Osteocyte (in vitro differentiated cells): ENCODE measurements around the gene PDGFC. TPM values are rescaled to one million over a fixed set of nuclear protein-coding genes. Genes with fewer than 3 reads are reported as not detected.

ENCODE experiments used
- DNase-seq: peaks from one replicate; pipeline ENCODE4 v3.0.0; 2021; ENCODE audit warnings: mixed read lengths; ENCODE audit not compliant: unreplicated experiment; ENCODE audit errors: extremely low spot score
- H3K27ac Mint-ChIP-seq: one replicate; pipeline ENCODE4 v1.8.0; 2021; ENCODE audit warnings: mild to moderate bottlenecking, mixed read lengths; ENCODE audit not compliant: unreplicated experiment
- H3K27me3 Mint-ChIP-seq: one replicate; pipeline ENCODE4 v1.8.0; 2021; ENCODE audit warnings: mixed read lengths; ENCODE audit not compliant: unreplicated experiment
- H3K36me3 Mint-ChIP-seq: one replicate; pipeline ENCODE4 v1.8.0; 2021; ENCODE audit warnings: mixed read lengths; ENCODE audit not compliant: unreplicated experiment
- H3K4me1 Mint-ChIP-seq: one replicate; pipeline ENCODE4 v1.8.0; 2021; ENCODE audit warnings: mixed read lengths; ENCODE audit not compliant: unreplicated experiment
- H3K4me3 Mint-ChIP-seq: one replicate; pipeline ENCODE4 v1.8.0; 2021; ENCODE audit warnings: mild to moderate bottlenecking, moderate library complexity, mixed read lengths; ENCODE audit not compliant: unreplicated experiment
- H3K9me3 Mint-ChIP-seq: one replicate; pipeline ENCODE4 v1.8.0; 2021; ENCODE audit warnings: mixed read lengths; ENCODE audit not compliant: unreplicated experiment
- total RNA-seq: library from RNA; stranded (reverse); gene quantifications from 2 replicates; pipeline ENCODE4 v1.2.1, GENCODE V29; 2021
- TF ChIP-seq, protein P1 (sequence below): fragments of 200-600 bp; sonication (generic); IDR thresholded peaks from 2 replicates; pipeline ENCODE4 v1.5.0; 2021; ENCODE audit warnings: antibody characterized with exemption, mild to moderate bottlenecking, moderate library complexity

PDGFC gene
- total RNA-seq, 1 donor from 2014 or later = 25.4 TPM

DNA sequence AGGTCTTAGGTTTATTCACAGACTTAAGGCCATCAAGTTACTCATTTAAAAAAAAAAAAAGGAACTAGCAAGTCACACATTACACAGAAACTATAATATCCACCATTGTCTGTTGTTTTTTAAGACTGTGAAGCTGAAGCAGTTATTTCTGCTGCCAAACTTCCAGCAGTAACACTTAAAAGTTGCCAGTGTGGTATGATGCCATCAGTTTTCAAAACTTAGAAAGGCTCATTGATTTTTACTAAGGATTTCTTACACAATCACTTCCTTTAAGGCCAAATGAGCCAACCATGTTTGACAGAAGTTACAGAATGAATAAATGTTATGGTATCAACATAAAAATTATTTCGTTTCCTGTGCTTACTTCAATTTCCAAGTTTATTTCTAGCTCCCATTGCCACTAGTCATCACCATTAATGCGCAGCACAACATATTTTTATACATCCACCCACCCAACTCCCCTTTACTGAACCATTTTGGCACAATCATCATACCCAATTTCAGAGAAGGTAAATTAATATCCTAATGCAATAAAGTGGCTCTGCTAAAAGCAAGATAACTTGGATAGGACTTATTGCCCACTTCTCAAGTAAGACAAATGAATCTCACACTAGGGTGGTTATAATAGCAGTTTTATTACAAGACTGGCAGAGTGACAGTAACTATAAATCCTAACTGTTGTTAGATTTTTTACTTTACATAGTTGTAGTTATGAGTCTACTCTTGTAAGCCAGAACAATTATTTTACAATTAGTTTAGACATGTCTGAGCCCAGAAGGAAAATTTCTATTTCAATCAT is 13.1 kb downstream of the PDGFC start:
- Mint-ChIP-seq H3K27ac (peak overlapping the region; percentile 75), H3K9me3 (peaks cover 7% of the 10 kb centered on the region), H3K36me3 (peaks cover 11% of the 10 kb centered on the region), H3K4me1 (peaks cover 68% of the 10 kb centered on the region), H3K27me3 (no peaks in the 10 kb centered on the region), H3K4me3 (no peak overlapping the region)
- DNase-seq = no peak
- TF ChIP-seq, protein P1, sequence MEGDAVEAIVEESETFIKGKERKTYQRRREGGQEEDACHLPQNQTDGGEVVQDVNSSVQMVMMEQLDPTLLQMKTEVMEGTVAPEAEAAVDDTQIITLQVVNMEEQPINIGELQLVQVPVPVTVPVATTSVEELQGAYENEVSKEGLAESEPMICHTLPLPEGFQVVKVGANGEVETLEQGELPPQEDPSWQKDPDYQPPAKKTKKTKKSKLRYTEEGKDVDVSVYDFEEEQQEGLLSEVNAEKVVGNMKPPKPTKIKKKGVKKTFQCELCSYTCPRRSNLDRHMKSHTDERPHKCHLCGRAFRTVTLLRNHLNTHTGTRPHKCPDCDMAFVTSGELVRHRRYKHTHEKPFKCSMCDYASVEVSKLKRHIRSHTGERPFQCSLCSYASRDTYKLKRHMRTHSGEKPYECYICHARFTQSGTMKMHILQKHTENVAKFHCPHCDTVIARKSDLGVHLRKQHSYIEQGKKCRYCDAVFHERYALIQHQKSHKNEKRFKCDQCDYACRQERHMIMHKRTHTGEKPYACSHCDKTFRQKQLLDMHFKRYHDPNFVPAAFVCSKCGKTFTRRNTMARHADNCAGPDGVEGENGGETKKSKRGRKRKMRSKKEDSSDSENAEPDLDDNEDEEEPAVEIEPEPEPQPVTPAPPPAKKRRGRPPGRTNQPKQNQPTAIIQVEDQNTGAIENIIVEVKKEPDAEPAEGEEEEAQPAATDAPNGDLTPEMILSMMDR = no peak

GRCh38 chr4:156957556-156957955 is 14.0 kb downstream of the PDGFC start:
- no peak overlapping the region for H3K27ac Mint-ChIP-seq

GRCh38 chr4:156956826-156957368 is 14.7 kb downstream of the PDGFC start:
- peaks cover 60% of the 10 kb centered on the region for H3K4me1 Mint-ChIP-seq
- no peak overlapping the region for H3K27ac Mint-ChIP-seq
- H3K36me3 Mint-ChIP-seq = peaks cover 11% of the 10 kb centered on the region
- DNase-seq = no peak
- TF ChIP-seq, protein P1 = no peak
- no peak overlapping the region for H3K4me3 Mint-ChIP-seq
- no peaks in the 10 kb centered on the region for H3K27me3 Mint-ChIP-seq
- H3K9me3 Mint-ChIP-seq = peaks cover 7% of the 10 kb centered on the region

More at GRCh38 chr4:156957556-156957955, 14.0 kb downstream of the PDGFC start:
- H3K4me3 Mint-ChIP-seq = no peak overlapping the region
- DNase-seq = no peak
- H3K27me3 Mint-ChIP-seq = no peaks in the 10 kb centered on the region
- peaks cover 7% of the 10 kb centered on the region for H3K9me3 Mint-ChIP-seq
- TF ChIP-seq, protein P1 = no peak
- H3K36me3 Mint-ChIP-seq = peaks cover 11% of the 10 kb centered on the region
- H3K4me1 Mint-ChIP-seq = peaks cover 60% of the 10 kb centered on the region

- H3K27me3 Mint-ChIP-seq = no peaks in the 10 kb centered on the region
- peaks cover 60% of the 10 kb centered on the region for H3K4me1 Mint-ChIP-seq
- H3K9me3 Mint-ChIP-seq = peaks cover 7% of the 10 kb centered on the region
- peaks cover 11% of the 10 kb centered on the region for H3K36me3 Mint-ChIP-seq
- H3K4me3 Mint-ChIP-seq = no peak overlapping the region
- no peak overlapping the region for H3K27ac Mint-ChIP-seq
- TF ChIP-seq, protein P1 = no peak
- DNase-seq = no peak
Observed at GRCh38 chr4:156956359-156956758, 15.2 kb downstream of the PDGFC start.

DNA sequence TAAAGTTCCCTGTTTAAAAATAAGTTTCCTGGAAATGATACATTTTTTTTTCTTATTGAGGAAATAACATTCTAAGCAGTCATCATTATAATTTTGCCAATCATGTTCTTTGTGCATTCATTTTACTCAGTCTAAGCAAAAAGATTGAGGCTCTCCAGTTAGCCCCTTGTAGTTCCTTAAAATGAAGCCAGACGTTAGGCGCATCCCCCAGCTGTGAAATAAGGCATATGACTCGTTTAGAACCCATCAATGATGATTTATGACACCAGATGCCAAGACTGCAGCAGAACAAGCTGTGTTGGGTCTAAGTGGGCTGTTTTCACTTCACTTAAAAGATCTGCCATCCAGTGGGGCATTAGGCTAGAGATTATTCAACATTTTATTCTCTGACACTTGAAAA is 17.0 kb downstream of the PDGFC start:
- H3K4me1 Mint-ChIP-seq = peaks cover 62% of the 10 kb centered on the region
- TF ChIP-seq, protein P1 = no peak
- peaks cover 11% of the 10 kb centered on the region for H3K36me3 Mint-ChIP-seq
- no peak overlapping the region for H3K4me3 Mint-ChIP-seq
- DNase-seq = no peak
- H3K27me3 Mint-ChIP-seq = no peaks in the 10 kb centered on the region
- peaks cover 7% of the 10 kb centered on the region for H3K9me3 Mint-ChIP-seq
- no peak overlapping the region for H3K27ac Mint-ChIP-seq
